RWPE1 (cell line): ENCODE data around the gene RALGDS.
A peak's percentile ranks its signal among the peaks of the same experiment; 100 is the strongest.

Source experiments
- CTCF ChIA-PET: fragments of 350-600 bp; sonication (Branson Sonifier 250); formaldehyde crosslinking; extraction: SDS; loops from one replicate; lab custom pipeline; 2021; lab: Yijun Ruan, JAX
- POLR2A ChIA-PET: fragments of 400-600 bp; formaldehyde crosslinking; extraction: SDS; loops from one replicate; lab custom pipeline; 2020; ENCODE audit warnings: antibody characterized with exemption; ENCODE audit not compliant: low non-redundant PET; lab: Yijun Ruan, JAX
- DNase-seq: peaks from one replicate; pipeline ENCODE4 v3.0.0; 2012; ENCODE audit warnings: low spot score
- H3K27ac ChIP-seq: fragments of 450-650 bp; 2 replicates; pipeline ENCODE4 v1.5.1; 2017
- TF ChIP-seq, protein P1 (sequence below): fragments of 450-650 bp; conservative IDR thresholded peaks from 2 replicates; pipeline ENCODE4 v1.5.1; 2017; ENCODE audit warnings: low read depth, mild to moderate bottlenecking

The RALGDS gene

DNA sequence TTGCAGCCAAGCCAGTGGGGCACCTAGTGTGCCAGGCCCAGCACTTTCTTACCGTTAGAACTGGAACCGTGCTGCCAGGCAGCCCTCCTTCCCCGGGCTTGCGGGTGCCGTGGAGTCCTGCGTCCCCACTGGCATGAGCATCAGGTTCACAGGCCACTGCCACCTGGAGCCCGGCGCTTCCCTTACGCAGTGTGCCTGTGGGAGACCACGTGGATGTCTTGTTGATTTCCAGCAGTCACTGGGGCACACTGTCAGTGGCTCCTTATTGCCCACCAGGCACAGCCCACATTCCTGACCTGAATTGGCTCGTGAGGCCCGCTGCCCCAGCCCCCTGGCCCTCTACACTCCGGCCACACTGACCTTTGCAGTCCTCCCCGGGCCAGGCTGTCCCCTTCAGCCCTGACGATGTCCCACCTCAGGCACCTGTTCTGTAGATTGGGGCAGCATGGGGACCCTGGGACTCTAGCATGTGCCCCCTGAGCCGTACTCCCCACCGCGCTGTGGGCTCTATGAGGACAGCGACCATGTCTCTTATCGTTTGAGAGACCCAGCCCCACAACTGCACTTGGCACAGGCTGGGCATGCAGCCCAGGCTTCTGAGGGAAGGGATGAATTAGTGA lies 69.6 kb downstream of the RALGDS start:
- DNase-seq: no peak
- ChIA-PET POLR2A (no interaction called here), CTCF (interaction anchor here (0.5 to 1.6 kb wide), 4 partner anchors 27 to 96 kb away, joined by 3 to 4 read pairs (median 4); no protein-coding TSS in a partner anchor)
- TF ChIP-seq, protein P1, sequence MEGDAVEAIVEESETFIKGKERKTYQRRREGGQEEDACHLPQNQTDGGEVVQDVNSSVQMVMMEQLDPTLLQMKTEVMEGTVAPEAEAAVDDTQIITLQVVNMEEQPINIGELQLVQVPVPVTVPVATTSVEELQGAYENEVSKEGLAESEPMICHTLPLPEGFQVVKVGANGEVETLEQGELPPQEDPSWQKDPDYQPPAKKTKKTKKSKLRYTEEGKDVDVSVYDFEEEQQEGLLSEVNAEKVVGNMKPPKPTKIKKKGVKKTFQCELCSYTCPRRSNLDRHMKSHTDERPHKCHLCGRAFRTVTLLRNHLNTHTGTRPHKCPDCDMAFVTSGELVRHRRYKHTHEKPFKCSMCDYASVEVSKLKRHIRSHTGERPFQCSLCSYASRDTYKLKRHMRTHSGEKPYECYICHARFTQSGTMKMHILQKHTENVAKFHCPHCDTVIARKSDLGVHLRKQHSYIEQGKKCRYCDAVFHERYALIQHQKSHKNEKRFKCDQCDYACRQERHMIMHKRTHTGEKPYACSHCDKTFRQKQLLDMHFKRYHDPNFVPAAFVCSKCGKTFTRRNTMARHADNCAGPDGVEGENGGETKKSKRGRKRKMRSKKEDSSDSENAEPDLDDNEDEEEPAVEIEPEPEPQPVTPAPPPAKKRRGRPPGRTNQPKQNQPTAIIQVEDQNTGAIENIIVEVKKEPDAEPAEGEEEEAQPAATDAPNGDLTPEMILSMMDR: no peak
- peak overlapping the region; percentile 49; the same call in 1 of the 2 replicates for H3K27ac ChIP-seq

DNA sequence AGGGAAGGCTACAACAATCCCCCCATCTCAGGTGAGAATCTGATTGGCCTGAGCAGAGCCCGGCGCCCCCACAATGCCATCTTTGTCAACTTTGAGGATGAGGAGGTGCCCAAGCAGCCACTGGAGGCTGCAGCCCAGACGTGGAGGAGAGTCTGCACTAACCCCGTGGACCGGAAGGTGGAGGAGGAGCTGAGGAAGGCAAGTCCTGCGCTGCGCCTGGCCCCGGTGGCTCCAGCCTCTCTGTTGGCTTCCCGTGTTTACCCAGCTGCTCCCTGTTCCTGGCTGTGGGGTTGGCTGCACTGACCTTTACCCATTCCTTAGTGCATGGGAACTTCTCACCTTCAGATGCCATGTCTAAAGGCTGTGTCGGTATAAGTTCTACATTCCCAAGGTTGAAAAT lies 70.3 kb downstream of the RALGDS start:
- H3K27ac ChIP-seq: peak overlapping the region; percentile 49
- ChIA-PET POLR2A (interaction anchor here (1.3 kb wide), 1 partner anchor 99 kb away, joined by 3 read pairs; no protein-coding TSS in a partner anchor), CTCF (interaction anchor here (1.0 to 1.4 kb wide), 2 partner anchors 29 to 96 kb away, joined by 3 to 4 read pairs; no protein-coding TSS in a partner anchor)
- no peak for DNase-seq
- TF ChIP-seq, protein P1: no peak

DNA sequence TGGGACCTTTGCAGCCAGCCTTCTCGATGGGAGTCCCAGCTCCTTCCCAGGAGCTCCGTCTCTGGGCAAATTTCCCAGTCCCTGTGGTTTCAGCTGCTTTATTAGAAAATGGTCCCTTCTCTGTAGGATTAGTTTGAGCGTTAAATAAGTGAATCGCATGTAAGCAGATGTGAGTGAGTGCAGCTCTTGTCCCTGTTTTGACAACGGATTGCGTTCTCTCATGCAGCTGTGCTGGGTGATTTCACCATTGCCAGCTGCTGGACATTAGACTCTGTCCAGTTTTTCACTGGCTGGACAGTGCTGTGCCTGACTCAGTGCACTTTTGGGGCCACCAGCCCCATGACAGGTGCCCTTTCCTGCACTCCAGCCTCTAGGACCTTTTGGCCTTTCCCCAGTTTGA lies 70.9 kb downstream of the RALGDS start:
- H3K27ac ChIP-seq: peak overlapping the region; percentile 49
- DNase-seq: no peak
- TF ChIP-seq, protein P1: no peak
- POLR2A ChIA-PET: interaction anchor here (1.3 kb wide), 1 partner anchor 99 kb away, joined by 3 read pairs; no protein-coding TSS in a partner anchor
- CTCF ChIA-PET: interaction anchor here (1.0 to 1.4 kb wide), 2 partner anchors 28 to 97 kb away, joined by 3 to 4 read pairs; no protein-coding TSS in a partner anchor

DNA sequence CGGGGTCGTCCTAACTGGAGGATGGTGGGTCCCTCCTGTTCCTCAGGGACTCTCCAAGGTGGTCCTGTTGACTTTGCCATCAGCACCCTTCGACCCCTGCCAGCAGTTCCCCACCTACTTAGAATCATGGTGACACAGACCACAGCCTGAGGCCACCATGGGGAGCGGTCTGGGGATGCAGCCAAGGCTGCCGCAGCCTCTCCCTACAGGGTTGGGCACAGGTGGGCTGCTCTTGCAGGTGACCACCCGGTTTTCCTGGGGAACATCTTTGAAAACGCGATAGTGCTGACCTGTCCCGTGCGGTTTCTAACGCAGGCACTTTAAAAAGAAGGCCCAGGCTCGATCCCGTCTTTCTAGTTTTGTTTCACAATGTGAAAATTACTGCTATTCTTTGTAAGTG lies 72.0 kb downstream of the RALGDS start:
- H3K27ac ChIP-seq: peak overlapping the region; percentile 43
- TF ChIP-seq, protein P1: no peak
- ChIA-PET CTCF (interaction anchor here (0.5 to 2.5 kb wide), 29 partner anchors 8 to 570 kb away, joined by 3 to 16 read pairs (median 4); partner anchors contain the start of gene CEL), POLR2A (no interaction called here)
- DNase-seq: no peak

DNA sequence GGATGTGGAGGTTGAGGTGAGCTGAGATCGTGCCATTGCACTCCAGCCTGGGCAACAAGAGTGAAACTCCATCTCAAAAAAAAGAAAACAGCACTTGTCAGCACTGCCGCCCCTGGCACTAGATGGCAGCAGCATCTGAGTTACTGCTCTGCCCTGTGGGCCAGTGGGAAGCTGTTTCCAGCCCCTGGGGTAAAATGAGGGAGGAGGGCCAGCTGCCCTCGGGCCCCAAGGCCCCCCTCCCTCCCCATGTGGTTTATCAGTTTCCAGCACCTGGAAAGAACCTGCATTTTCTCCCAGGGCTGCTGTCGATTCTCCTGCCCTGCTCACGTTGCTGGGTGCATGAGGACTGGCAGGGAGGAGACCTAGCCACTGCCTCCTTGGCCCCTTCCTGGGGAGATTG lies 72.4 kb downstream of the RALGDS start:
- POLR2A ChIA-PET: no interaction called here
- DNase-seq: peak; percentile 64
- CTCF ChIA-PET: interaction anchor here (0.5 to 2.5 kb wide), 31 partner anchors 9 to 570 kb away, joined by 3 to 16 read pairs (median 4); partner anchors contain the start of gene CEL
- peak overlapping the region; percentile 43 for H3K27ac ChIP-seq
- TF ChIP-seq, protein P1: peak; percentile 72
